LNCAP (cell line): ENCODE results near the gene SLCO3A1.

ENCODE experiments used
- TF ChIP-seq, protein P1 (sequence below): fragments of 450-650 bp; IDR thresholded peaks from 2 replicates; pipeline ENCODE4 v1.5.1; 2017; ENCODE audit warnings: mild to moderate bottlenecking

Gene SLCO3A1

DNA sequence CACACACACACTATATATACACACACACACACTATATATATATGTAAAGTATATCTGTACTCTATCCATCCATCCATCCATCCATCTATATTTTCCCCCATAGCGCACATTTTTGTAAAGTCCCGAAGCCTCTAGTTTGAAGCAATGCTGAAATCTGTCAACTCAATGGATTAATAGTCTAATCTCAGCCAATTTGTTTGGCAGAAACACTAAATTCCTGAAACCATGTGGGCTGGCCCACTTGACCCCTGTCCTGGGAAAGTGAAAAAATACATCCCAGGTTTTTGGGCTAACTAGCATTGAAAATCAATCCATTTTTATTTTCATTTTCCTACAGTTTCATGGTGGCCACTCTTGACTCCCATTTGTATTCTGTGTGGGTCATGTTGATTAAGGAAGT is 166.7 kb downstream of the SLCO3A1 start:
- TF ChIP-seq, protein P1, sequence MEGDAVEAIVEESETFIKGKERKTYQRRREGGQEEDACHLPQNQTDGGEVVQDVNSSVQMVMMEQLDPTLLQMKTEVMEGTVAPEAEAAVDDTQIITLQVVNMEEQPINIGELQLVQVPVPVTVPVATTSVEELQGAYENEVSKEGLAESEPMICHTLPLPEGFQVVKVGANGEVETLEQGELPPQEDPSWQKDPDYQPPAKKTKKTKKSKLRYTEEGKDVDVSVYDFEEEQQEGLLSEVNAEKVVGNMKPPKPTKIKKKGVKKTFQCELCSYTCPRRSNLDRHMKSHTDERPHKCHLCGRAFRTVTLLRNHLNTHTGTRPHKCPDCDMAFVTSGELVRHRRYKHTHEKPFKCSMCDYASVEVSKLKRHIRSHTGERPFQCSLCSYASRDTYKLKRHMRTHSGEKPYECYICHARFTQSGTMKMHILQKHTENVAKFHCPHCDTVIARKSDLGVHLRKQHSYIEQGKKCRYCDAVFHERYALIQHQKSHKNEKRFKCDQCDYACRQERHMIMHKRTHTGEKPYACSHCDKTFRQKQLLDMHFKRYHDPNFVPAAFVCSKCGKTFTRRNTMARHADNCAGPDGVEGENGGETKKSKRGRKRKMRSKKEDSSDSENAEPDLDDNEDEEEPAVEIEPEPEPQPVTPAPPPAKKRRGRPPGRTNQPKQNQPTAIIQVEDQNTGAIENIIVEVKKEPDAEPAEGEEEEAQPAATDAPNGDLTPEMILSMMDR: no peak

DNA sequence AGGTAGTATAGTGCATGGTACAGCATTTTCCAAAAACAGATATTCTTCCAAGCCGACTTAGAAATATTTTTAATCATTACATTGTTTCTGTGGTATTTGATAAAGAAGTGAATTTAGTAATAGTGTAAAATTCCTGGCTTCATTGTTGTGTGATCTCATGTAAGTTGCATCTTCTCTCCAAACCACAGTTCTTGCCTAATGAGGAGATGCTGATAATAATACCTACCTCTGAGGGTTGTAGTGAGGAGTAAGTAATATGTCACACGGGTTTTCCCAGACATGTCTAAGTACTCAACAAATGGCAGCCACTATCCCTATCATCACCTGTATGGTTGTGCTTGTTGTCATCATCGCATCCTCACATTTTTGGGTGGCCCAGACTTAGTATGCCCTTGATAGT is 167.3 kb downstream of the SLCO3A1 start:
- TF ChIP-seq, protein P1: no peak

DNA sequence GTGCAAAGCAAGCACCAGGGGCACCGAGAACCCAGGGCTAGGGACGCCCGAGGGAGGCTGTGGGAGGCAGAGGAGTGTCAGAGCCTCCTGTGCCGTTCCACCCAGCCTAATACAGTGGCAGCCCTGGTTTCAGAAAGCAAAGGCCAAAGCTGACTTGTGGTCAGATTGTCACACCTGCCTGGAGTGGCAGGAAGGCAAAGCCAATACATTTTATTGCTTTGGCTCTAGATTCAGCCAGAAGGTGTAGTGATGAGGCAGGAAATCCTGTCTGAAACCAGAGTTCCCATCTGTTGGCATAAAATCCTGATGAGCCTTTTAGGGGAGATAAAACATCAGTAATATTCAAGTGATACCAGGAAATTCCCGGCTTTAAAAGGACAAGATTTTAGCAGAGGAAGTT is 168.3 kb downstream of the SLCO3A1 start:
- TF ChIP-seq, protein P1: no peak

DNA sequence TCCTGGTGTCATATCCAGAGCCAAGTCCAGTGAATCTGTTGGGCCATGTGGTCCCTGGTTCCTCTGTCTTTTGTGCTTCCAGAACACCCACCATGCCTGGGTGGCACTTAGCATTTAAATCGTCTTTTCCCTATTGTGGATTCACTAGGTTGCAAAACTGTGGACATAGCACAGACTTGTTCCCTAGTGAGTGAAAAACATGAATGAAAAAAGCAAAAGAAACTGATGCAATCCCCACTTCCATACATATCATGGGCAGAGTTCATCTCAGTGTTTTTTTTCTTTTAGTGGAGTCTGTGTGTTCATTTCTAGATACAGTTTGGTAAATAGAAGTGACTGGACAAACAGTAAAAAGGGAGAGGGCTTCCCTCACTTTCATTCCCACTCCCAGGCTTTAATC is 170.5 kb downstream of the SLCO3A1 start:
- TF ChIP-seq, protein P1: no peak

DNA sequence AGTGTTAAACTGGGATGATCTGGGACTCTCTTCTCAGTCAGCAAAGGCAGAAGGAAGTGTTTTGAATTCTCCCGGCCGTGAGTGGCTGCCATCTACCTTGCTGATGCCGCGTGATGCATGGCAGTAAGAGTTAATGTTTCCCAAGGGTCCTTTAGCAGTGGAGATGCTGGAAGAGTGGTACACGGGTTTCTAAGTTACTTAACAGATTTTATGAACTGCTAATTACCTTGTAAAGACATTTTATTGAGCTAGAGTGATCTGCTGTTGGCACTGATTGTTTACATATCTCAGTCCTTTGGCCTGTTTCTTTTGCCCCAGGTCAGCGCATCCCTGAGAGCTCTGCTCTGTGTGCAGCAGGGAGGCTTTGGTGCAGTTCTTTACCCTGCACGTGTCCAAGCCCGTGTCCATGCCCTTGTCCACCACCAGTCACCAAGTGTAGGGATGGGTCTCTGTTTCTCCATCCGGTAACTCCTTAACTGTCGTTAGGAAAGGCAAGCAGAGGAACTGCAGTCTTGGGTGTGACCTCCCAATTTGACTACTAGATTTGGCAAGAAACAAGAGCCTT is 172.3 kb downstream of the SLCO3A1 start:
- TF ChIP-seq, protein P1: no peak

DNA sequence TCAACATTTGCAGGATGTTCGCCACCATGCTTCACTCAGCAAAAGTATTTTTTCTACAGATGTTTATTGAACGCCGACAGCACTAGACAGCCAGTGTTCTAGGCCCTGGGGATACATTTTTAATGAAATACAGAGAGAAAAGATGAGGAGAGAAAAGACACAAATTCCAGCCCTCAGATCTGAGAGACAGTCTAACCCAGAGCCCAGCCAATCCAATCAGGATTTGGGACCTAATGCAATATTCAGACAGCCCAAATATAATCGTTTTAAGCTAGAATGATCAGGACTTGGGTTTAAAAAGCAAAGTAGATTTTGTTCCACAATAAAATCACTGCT is 174.8 kb downstream of the SLCO3A1 start:
- TF ChIP-seq, protein P1: no peak

DNA sequence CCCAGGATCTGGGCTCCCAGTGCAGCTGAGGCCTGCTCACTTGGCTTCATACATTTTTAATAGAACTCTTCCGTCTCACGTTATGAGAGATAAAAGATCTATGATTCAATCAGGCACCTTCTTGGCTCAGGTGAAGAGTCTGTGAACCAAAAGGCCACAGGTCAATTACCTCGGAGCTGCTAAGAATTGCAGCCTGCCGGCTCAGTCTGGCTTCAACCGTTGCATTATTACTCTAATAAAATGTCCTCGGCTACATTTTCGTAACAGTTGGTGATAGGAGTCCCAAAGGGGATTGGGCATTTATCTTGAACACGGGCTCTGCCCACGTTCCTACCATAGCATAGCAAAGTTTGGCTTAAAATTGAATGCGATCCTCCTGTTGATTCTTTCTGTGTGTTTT is 176.3 kb downstream of the SLCO3A1 start:
- TF ChIP-seq, protein P1: no peak

DNA sequence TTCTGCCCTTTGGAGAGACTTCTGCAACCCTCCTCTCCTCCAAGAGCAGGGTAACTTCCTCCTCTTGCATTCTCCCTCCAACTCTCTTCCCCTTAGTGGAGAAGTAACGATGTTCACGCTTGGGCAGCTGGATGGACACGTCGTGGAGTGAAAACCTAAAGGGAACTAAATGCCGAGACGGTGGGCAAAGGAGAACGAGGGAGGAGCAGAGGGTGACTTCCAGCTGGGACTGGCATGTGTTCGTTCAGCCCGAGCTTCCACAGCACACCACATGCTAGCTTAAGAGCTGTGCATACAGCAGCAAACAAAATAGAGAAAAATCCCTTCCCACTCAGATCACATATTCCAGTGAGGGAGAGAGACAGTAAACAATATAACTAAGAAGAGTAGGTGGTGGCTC is 179.8 kb downstream of the SLCO3A1 start:
- TF ChIP-seq, protein P1: no peak
